ENCODE results near the gene CHML. TPM values are rescaled to one million over a fixed set of nuclear protein-coding genes. Genes with fewer than 3 reads are reported as not detected.

The CHML gene
- total RNA-seq, 1 donor from 2014 or later: 35.2 TPM

- Mint-ChIP-seq H3K9me3 (peaks cover 8% of the 10 kb centered on the region), H3K36me3 (ENCODE audit: low read depth) (no peaks in the 10 kb centered on the region), H3K27ac (no peak overlapping the region), H3K27me3 (peaks cover 25% of the 10 kb centered on the region), H3K4me3 (no peak overlapping the region), H3K4me1 (peaks cover 10% of the 10 kb centered on the region)
- no peak for ATAC-seq (ENCODE audit: low read depth)
- DNase-seq: no peak
- POLR2A ChIA-PET: no interaction called here
- TF ChIP-seq, protein P1, sequence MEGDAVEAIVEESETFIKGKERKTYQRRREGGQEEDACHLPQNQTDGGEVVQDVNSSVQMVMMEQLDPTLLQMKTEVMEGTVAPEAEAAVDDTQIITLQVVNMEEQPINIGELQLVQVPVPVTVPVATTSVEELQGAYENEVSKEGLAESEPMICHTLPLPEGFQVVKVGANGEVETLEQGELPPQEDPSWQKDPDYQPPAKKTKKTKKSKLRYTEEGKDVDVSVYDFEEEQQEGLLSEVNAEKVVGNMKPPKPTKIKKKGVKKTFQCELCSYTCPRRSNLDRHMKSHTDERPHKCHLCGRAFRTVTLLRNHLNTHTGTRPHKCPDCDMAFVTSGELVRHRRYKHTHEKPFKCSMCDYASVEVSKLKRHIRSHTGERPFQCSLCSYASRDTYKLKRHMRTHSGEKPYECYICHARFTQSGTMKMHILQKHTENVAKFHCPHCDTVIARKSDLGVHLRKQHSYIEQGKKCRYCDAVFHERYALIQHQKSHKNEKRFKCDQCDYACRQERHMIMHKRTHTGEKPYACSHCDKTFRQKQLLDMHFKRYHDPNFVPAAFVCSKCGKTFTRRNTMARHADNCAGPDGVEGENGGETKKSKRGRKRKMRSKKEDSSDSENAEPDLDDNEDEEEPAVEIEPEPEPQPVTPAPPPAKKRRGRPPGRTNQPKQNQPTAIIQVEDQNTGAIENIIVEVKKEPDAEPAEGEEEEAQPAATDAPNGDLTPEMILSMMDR (IDR thresholded peaks at IDR 0.05): no peak
- CTCF ChIA-PET: no interaction called here
- intact Hi-C loops (cut with micrococcal nuclease): no loop called here
Measured at GRCh38 chr1:241679961-241680360, 39.8 kb upstream of the CHML start.

DNA sequence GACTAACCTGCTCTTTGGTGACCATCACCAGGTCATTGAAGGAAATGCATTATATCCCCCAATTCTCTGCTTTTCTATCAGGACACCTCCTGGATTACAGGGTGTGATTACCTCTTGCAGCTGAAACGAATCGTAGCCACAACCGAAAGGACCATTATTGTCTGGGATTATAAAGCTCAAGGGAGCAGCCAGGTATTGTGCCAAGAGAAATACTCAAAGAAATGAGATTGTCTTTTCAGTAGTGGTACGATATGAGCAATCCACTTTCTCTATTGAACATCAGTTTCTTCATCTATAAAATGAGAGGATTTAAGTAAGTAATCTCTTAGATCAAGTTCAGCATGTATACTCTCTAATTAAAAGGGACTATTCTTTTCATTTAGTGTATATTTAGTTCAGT, 39.2 kb upstream of the CHML start:
- POLR2A ChIA-PET: no interaction called here
- CTCF ChIA-PET: no interaction called here
- no peak overlapping the region for H3K27ac Mint-ChIP-seq

DNA sequence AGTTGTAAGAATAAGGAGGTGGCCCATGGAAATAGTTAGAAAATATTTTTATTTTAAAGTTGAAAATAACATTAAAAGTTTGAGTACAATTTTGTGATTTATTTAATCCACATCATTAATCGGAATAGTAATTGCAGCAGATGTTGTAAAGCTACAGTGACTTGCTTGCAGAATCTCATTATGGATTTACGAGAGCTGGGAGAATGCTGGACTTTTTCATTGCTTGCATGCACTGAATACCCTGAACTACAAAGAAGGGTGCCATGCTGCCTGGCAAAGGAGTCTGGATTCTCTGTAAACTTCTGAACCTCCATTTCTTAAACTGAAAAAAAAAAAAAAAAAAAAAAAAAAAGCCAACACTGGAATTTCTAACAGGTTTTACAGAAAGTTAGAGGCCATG, 38.4 kb upstream of the CHML start:
- DNase-seq (no peak), ATAC-seq (ENCODE audit: low read depth) (no peak)
- H3K4me1 Mint-ChIP-seq: peaks cover 10% of the 10 kb centered on the region
- peaks cover 21% of the 10 kb centered on the region for H3K27me3 Mint-ChIP-seq
- intact Hi-C loops (cut with micrococcal nuclease): no loop called here
- peaks cover 8% of the 10 kb centered on the region for H3K9me3 Mint-ChIP-seq
- no peak overlapping the region for H3K27ac Mint-ChIP-seq
- ChIA-PET POLR2A (no interaction called here), CTCF (no interaction called here)
- TF ChIP-seq, protein P1 (IDR thresholded peaks at IDR 0.05): no peak
- H3K36me3 Mint-ChIP-seq (ENCODE audit: low read depth): no peaks in the 10 kb centered on the region
- H3K4me3 Mint-ChIP-seq: no peak overlapping the region

More for the DNA sequence above, 39.2 kb upstream of the CHML start:
- Mint-ChIP-seq H3K36me3 (ENCODE audit: low read depth) (no peaks in the 10 kb centered on the region), H3K4me3 (no peak overlapping the region), H3K27me3 (peaks cover 21% of the 10 kb centered on the region), H3K4me1 (peaks cover 10% of the 10 kb centered on the region), H3K9me3 (peaks cover 8% of the 10 kb centered on the region)
- no peak for ATAC-seq (ENCODE audit: low read depth)
- TF ChIP-seq, protein P1 (IDR thresholded peaks at IDR 0.05): no peak
- DNase-seq: no peak
- intact Hi-C loops (cut with micrococcal nuclease): no loop called here

DNA sequence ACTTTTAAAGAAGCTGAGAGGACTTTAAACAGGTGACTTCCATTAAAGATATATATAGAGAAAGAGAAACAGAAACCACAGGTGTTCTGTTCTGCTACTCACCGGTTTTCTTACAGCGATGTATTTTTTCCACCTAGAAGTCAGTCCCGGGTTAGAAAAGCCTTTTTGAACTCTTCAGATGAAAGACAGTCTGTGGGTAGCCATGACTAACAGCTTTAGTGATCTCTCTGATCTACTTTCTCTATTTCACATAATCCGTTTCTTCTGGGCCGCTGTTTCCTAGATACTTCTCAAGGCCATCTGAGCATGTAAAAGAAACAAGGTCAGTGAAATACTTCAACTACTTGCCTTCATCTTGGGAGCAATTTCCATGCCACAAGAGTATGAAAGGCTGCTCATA, 37.0 kb upstream of the CHML start:
- ATAC-seq (ENCODE audit: low read depth) (no peak), DNase-seq (no peak)
- TF ChIP-seq, protein P1 (IDR thresholded peaks at IDR 0.05): no peak
- peaks cover 22% of the 10 kb centered on the region for H3K27me3 Mint-ChIP-seq
- peak overlapping the region; percentile 36 for H3K4me3 Mint-ChIP-seq
- CTCF ChIA-PET: no interaction called here
- intact Hi-C loops (cut with micrococcal nuclease): no loop called here
- H3K27ac Mint-ChIP-seq: no peak overlapping the region
- no peaks in the 10 kb centered on the region for H3K36me3 Mint-ChIP-seq (ENCODE audit: low read depth)
- POLR2A ChIA-PET: no interaction called here
- H3K9me3 Mint-ChIP-seq: peaks cover 8% of the 10 kb centered on the region
- H3K4me1 Mint-ChIP-seq: peaks cover 10% of the 10 kb centered on the region

DNA sequence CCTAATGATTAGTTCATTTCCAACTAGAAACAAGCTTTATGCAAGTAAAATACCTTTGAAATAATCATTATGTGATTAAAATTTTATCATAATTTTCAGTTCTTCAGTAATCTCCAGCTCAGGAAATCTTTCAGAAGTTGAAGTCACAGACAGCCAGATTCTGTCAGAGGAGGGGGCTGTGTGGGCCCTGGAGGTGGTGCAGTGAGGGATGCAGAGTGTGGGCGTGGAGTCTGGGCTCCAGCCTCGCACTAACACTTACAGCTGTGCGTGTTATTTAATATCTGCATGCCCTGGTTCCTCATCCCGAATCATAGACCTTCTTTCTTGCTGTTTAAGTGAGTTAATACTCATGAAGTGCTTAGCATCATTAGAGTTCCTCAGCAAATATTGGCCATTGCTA, 35.8 kb upstream of the CHML start:
- intact Hi-C loops (cut with micrococcal nuclease): no loop called here
- ChIA-PET CTCF (no interaction called here), POLR2A (no interaction called here)
- DNase-seq (no peak), ATAC-seq (ENCODE audit: low read depth) (no peak)
- peaks cover 10% of the 10 kb centered on the region for H3K4me1 Mint-ChIP-seq
- H3K27me3 Mint-ChIP-seq: peaks cover 23% of the 10 kb centered on the region
- no peak overlapping the region for H3K27ac Mint-ChIP-seq
- TF ChIP-seq, protein P1 (IDR thresholded peaks at IDR 0.05): no peak
- no peak overlapping the region for H3K4me3 Mint-ChIP-seq
- no peaks in the 10 kb centered on the region for H3K36me3 Mint-ChIP-seq (ENCODE audit: low read depth)
- no peaks in the 10 kb centered on the region for H3K9me3 Mint-ChIP-seq

Data from activated B cell treated with CpG ODN at 0.5 μM for 24 hours (primary cell).